Activated naive CD4-positive, alpha-beta T cell treated with anti-CD3 and anti-CD28 coated beads for 36 hours (primary cell): ENCODE results near the gene CERK. TPM values are rescaled to one million over a fixed set of nuclear protein-coding genes. Genes with fewer than 3 reads are reported as not detected.

ENCODE experiments used
- CTCF ChIA-PET: fragments of 350-600 bp; sonication (Branson Sonifier 250); formaldehyde crosslinking; loops from one replicate; lab custom pipeline; 2021; ENCODE audit warnings: antibody characterized with exemption; lab: Charles Lee
- DNase-seq: peaks from one replicate; pipeline ENCODE4 v3.0.0-alpha.2; 2020
- H3K27ac Mint-ChIP-seq: one replicate; pipeline ENCODE4 v1.8.0; 2021; ENCODE audit warnings: mild to moderate bottlenecking, mixed read lengths
- H3K27me3 Mint-ChIP-seq: one replicate; pipeline ENCODE4 v1.8.0; 2021; ENCODE audit warnings: low read depth, mixed read lengths
- H3K36me3 Mint-ChIP-seq: one replicate; pipeline ENCODE4 v1.8.0; 2021; ENCODE audit warnings: low read depth, mixed read lengths
- H3K4me1 Mint-ChIP-seq: one replicate; pipeline ENCODE4 v1.8.0; 2021; ENCODE audit warnings: low read depth, mixed read lengths
- H3K4me3 Mint-ChIP-seq: one replicate; pipeline ENCODE4 v1.8.0; 2021; ENCODE audit warnings: mild to moderate bottlenecking, moderate library complexity, mixed read lengths
- H3K9me3 Mint-ChIP-seq: one replicate; pipeline ENCODE4 v1.8.0; 2021; ENCODE audit warnings: mixed read lengths
- intact Hi-C: fragments of 100-400 bp; cut with micrococcal nuclease; formaldehyde crosslinking; loops from one replicate; pipeline ENCODE4 v1.15.1; 2023
- total RNA-seq, 2 experiments: library from RNA; stranded (reverse); gene quantifications; one replicate each; pipeline ENCODE4 v1.2.3, GENCODE V29; 2021

CERK gene
- total RNA-seq, 2 experiments from 2014 or later = 32.6 to 34.9 TPM

DNA sequence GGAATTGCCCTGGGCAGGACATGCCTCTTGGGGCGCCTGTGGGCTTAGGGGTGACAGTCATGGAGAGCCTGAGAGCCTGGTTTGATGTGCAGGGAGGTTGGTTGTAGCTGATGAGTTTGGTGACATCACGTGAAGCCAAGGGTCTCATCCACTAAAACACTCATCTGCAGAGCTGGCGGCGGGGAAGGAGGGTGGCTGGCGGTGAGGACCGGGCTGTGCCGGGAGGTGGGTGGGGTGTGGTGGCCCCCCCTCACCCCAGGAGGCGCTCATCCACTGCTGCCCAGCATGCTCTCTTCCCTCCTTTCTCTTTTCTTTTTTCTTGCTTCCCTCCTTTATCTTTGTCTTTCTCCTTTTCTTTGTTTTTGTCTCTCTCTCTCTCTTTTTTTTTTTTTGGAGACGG, 68.9 kb downstream of the CERK start:
- CTCF ChIA-PET = no interaction called here
- Mint-ChIP-seq H3K4me1 (peaks cover 23% of the 10 kb centered on the region), H3K27ac (no peak overlapping the region), H3K36me3 (peaks cover 3% of the 10 kb centered on the region), H3K27me3 (no peaks in the 10 kb centered on the region), H3K9me3 (no peaks in the 10 kb centered on the region), H3K4me3 (no peak overlapping the region)
- DNase-seq = no peak
- intact Hi-C loops = no loop called here

DNA sequence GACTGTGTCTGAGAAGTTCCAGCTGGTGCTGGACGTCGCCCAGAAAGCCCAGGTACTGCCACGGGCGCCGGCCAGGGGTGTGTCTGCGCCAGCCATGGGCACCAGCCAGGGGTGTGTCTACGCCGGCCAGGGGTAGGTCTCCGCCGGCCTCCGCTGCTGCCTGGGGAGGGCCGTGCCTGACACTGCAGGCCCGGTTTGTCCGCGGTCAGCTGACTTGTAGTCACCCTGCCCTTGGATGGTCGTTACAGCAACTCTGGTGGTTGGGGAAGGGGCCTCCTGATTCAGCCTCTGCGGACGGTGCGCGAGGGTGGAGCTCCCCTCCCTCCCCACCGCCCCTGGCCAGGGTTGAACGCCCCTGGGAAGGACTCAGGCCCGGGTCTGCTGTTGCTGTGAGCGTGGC, 69.9 kb downstream of the CERK start:
- Mint-ChIP-seq H3K9me3 (no peaks in the 10 kb centered on the region), H3K4me1 (peaks cover 12% of the 10 kb centered on the region), H3K27ac (no peak overlapping the region), H3K36me3 (no peaks in the 10 kb centered on the region), H3K4me3 (no peak overlapping the region), H3K27me3 (no peaks in the 10 kb centered on the region)
- CTCF ChIA-PET = no interaction called here
- intact Hi-C loops = no loop called here
- DNase-seq = no peak

DNA sequence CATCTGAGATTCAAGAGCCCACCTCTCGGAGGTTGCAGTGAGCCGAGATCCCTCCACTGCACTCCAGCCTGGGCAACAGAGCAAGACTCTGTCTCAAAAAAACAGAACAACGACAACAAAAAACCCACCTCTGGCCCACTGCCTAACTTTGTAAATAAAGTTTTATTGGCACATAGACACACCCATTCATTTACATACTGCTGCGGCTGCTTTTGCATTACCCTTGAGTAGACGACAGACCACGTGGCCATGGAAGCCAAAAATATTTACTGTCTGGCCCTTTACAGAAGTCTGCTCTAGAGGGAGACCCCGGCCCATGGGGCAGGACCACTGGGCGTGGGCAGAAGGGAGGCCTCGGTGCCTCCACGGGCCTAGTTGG, 70.8 kb downstream of the CERK start:
- H3K36me3 Mint-ChIP-seq = no peaks in the 10 kb centered on the region
- CTCF ChIA-PET = no interaction called here
- no peak for DNase-seq
- peaks cover 3% of the 10 kb centered on the region for H3K4me1 Mint-ChIP-seq
- no peak overlapping the region for H3K27ac Mint-ChIP-seq
- no peak overlapping the region for H3K4me3 Mint-ChIP-seq
- H3K27me3 Mint-ChIP-seq = no peaks in the 10 kb centered on the region
- H3K9me3 Mint-ChIP-seq = no peaks in the 10 kb centered on the region
- intact Hi-C loops = no loop called here

DNA sequence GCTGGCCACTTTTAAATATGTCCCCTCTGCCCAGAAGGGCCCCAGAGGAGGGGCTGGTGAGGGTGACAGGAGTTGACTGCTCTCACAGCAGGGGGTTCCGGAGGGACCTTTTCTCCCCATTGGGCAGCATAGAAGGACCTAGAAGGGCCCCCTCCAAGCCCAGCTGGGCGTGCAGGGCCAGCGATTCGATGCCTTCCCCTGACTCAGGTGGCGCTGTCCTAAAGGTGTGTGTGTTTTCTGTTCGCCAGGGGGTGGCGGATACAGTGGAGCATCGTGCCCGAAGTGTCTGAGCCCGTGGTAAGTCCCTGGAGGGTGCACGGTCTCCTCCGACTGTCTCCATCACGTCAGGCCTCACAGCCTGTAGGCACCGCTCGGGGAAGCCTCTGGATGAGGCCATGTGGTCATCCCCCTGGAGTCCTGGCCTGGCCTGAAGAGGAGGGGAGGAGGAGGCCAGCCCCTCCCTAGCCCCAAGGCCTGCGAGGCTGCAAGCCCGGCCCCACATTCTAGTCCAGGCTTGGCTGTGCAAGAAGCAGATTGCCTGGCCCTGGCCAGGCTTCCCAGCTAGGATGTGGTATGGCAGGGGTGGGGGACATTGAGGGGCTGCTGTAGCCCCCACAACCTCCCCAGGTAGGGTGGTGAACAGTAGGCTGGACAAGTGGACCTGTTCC, 71.3 kb downstream of the CERK start:
- H3K9me3 Mint-ChIP-seq = no peaks in the 10 kb centered on the region
- no peak overlapping the region for H3K27ac Mint-ChIP-seq
- peaks cover 3% of the 10 kb centered on the region for H3K4me1 Mint-ChIP-seq
- no peak for DNase-seq
- intact Hi-C loops = no loop called here
- no peak overlapping the region for H3K4me3 Mint-ChIP-seq
- CTCF ChIA-PET = no interaction called here
- no peaks in the 10 kb centered on the region for H3K36me3 Mint-ChIP-seq
- H3K27me3 Mint-ChIP-seq = no peaks in the 10 kb centered on the region

DNA sequence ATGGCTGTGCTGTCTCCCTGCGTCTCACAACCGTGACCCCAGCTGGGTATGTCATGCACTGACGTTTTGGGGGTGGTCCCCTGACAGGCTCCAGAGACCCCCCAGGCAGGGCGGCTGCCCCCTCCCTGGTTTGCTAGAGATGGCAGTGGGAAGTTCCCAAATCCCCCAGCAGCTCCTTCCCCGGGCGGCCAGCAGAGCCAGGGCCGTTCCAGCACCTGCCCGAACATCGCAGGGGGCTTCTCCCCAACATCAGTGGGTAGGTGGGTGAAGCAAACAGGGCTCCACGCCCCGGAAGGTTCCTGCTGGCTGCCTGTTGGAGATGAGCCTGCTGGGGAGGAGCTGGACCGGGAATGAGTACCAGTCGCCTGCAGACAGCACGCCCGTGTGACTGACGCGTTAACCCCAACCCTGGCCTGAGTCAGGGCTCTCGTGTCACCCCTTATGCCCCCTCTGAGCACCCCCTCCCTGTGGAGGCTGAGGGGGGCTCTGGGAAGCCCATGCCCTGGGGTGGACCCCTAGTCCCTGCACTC, 72.2 kb downstream of the CERK start:
- Mint-ChIP-seq H3K36me3 (no peaks in the 10 kb centered on the region), H3K27ac (no peak overlapping the region), H3K27me3 (no peaks in the 10 kb centered on the region), H3K4me3 (no peak overlapping the region), H3K9me3 (no peaks in the 10 kb centered on the region), H3K4me1 (peaks cover 12% of the 10 kb centered on the region)
- intact Hi-C loops = no loop called here
- CTCF ChIA-PET = no interaction called here
- no peak for DNase-seq

DNA sequence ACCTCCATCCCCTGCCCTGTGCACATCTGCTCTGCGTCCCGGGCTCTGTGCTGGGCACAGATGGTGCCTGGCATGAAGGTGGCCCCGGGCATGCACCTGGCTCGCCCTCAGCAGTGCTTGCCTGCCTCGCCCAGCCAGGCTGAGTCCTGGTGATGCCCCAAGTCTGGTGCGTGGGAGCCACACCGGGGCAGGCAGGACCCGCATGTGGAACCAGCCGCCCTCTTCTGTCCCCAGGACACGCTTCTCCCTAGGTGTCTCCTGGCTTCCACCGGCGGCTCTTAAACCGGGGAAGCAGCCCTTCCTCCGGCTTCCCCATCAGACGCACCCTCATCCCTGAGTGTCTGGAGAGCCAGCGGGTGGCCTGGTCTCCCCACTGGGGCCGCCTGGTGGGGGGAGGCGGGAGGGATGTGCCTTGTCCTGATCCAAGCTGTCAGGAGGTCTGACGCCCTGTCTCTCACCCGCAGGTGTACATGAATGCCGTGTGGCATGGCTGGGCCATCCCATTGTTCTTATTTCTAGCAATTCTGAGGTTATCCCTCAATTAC, 72.8 kb downstream of the CERK start:
- H3K4me3 Mint-ChIP-seq = no peak overlapping the region
- no peaks in the 10 kb centered on the region for H3K9me3 Mint-ChIP-seq
- no peaks in the 10 kb centered on the region for H3K36me3 Mint-ChIP-seq
- intact Hi-C loops = no loop called here
- H3K4me1 Mint-ChIP-seq = peaks cover 18% of the 10 kb centered on the region
- H3K27ac Mint-ChIP-seq = no peak overlapping the region
- no peak for DNase-seq
- no peaks in the 10 kb centered on the region for H3K27me3 Mint-ChIP-seq
- CTCF ChIA-PET = no interaction called here

DNA sequence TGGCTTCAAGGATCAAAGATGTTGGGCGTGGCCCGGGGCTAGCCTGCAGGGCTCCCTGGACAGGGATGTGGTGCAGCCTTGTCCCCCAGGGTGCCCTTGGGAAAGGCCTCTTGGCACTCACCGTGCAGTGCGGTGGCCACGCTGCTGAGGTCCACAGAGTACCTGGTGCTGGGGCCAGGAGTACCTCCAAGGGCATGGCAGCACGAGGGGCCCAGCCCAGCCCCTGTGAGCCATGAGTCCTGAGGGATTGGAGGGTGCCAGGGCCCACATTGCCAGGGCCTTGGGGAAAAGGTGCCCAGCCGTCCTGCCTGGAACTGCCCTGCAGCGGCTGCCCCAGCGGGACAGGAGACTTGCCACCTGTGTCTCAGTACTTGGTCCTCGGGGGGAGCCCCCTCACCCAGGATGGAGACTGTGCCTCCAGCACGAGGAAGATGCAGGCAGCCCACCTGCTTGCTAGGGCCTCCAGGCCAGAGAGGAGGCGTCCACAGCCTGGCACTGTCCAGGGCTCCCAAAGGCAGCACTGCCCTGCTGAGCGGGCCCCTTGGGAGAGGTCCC, 73.7 kb downstream of the CERK start:
- Mint-ChIP-seq H3K4me1 (peaks cover 22% of the 10 kb centered on the region), H3K9me3 (no peaks in the 10 kb centered on the region), H3K27ac (no peak overlapping the region), H3K4me3 (no peak overlapping the region), H3K27me3 (no peaks in the 10 kb centered on the region), H3K36me3 (no peaks in the 10 kb centered on the region)
- no peak for DNase-seq
- intact Hi-C loops = no loop called here
- CTCF ChIA-PET = no interaction called here

DNA sequence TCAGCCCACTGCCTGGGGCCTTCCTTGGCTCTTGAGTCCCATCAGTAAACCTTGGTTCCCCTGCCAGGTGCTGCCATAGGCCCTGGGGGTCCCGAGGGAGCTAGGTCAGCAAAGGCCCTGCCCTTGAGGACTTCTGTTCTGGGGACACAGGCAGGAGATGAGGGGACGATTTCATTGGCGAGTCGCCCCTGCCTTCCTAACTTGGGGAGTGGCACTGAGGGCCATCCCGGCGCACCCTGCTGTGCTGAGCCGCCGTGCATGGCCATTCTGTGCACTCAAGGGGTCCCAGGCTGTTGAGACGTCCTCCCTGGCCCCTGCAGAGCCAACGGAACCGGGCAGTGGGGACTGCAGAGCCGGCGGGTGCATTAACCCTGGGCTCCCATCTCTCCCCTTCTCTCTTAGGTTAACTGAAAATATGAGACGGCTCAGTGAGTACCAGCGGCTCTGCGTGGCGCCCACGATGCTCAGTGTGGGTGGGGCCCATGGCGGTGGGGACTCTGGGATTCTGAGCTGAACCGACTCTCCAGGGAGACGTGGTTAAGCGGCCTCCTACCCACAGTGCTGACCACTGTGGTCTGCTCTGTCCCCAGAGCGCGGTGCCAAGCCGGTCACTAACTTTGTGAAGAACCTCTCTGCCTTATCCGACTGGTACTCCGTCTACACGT, 74.5 kb downstream of the CERK start:
- intact Hi-C loops = no loop called here
- no peak for DNase-seq
- Mint-ChIP-seq H3K27me3 (no peaks in the 10 kb centered on the region), H3K4me1 (peaks cover 22% of the 10 kb centered on the region), H3K27ac (no peak overlapping the region), H3K9me3 (no peaks in the 10 kb centered on the region), H3K36me3 (no peaks in the 10 kb centered on the region), H3K4me3 (no peak overlapping the region)
- CTCF ChIA-PET = no interaction called here

DNA sequence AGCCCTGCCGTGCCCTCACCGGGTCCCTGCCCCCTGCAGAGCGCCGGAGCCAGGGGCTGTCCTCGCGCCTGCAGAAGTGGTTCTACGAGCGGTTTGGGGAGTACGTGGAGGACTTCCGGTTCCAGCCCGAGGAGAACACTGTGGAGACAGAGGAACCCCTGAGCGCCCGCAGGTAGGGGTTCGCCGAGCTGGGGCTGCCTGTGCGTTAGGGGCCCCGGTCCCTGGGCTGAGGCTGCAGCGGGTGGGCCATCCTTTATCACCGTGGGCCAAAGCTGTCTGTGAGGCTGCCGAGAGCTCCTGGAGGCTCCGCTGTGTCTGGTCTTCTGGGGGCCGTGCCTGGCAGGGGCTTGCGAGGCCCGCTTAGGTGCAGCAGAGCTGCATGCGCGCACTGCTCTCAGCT, 75.1 kb downstream of the CERK start:
- no peaks in the 10 kb centered on the region for H3K27me3 Mint-ChIP-seq
- intact Hi-C loops = no loop called here
- H3K27ac Mint-ChIP-seq = no peak overlapping the region
- no peak for DNase-seq
- CTCF ChIA-PET = interaction anchor here (0.6 kb wide), 1 partner anchor 58 kb away, joined by 4 read pairs; no protein-coding TSS in a partner anchor
- peaks cover 22% of the 10 kb centered on the region for H3K4me1 Mint-ChIP-seq
- no peak overlapping the region for H3K4me3 Mint-ChIP-seq
- H3K36me3 Mint-ChIP-seq = no peaks in the 10 kb centered on the region
- no peaks in the 10 kb centered on the region for H3K9me3 Mint-ChIP-seq

DNA sequence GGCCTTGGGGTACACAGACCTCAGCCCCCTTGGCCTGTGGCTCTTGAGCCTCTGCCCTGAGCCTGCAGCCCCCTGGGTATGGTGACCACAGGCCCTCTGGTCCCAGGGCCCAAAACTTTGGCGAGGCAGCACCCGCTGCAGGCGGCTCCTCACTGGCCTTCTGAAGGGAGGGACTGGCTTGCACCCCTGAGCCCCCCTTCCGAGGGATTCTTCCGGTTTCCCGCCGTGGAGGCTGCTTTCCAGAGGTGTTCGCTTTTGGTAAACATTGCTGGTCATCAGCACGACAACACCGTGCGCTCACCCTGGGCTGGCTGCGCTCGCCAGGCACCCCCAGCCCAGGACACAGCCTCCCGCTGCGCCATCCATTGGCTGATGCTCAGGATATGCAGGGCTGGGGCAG, 75.8 kb downstream of the CERK start:
- CTCF ChIA-PET = no interaction called here
- intact Hi-C loops = no loop called here
- no peak for DNase-seq
- Mint-ChIP-seq H3K27me3 (no peaks in the 10 kb centered on the region), H3K4me3 (no peak overlapping the region), H3K4me1 (peaks cover 22% of the 10 kb centered on the region), H3K27ac (peak overlapping the region; percentile 81), H3K36me3 (no peaks in the 10 kb centered on the region), H3K9me3 (no peaks in the 10 kb centered on the region)

DNA sequence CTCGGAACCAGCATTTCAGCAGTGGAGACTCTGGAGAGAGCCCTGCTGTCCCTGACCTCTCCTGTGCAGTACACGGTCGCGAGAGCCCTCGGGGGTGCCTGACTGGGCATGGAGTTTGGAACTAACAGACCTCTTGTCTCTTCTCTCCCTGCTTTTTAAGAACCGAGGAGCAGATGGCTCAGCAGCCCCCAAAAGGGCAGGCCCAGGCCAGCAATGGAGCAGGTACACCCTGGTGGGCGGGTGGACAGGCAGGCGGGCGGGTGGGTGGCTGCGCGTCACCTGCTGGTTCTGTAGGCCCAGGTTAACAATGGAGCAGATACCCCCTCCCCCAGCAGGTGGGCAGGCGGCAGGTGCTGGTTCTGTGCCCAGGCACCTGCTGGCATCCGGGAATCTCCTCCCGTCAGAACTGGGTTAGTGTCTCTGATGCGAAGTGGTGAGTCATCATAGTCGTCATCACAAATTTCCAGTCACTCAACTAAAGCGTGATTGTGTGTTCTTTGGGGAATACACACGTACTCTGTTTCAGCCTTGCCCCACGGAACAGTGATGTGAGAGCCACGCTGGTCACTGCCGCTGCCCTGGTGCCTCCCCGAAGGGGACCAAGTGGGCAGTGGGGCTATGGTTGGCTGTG, 76.7 kb downstream of the CERK start:
- H3K36me3 Mint-ChIP-seq = no peaks in the 10 kb centered on the region
- H3K27ac Mint-ChIP-seq = peak overlapping the region; percentile 81
- no peaks in the 10 kb centered on the region for H3K9me3 Mint-ChIP-seq
- CTCF ChIA-PET = no interaction called here
- intact Hi-C loops = loop anchor here (1.0 to 2.0 kb wide), 2 partner anchors 13 to 47 kb away; no protein-coding TSS in a partner anchor
- H3K4me1 Mint-ChIP-seq = peaks cover 22% of the 10 kb centered on the region
- no peak overlapping the region for H3K4me3 Mint-ChIP-seq
- no peaks in the 10 kb centered on the region for H3K27me3 Mint-ChIP-seq
- DNase-seq = peak; percentile 77

DNA sequence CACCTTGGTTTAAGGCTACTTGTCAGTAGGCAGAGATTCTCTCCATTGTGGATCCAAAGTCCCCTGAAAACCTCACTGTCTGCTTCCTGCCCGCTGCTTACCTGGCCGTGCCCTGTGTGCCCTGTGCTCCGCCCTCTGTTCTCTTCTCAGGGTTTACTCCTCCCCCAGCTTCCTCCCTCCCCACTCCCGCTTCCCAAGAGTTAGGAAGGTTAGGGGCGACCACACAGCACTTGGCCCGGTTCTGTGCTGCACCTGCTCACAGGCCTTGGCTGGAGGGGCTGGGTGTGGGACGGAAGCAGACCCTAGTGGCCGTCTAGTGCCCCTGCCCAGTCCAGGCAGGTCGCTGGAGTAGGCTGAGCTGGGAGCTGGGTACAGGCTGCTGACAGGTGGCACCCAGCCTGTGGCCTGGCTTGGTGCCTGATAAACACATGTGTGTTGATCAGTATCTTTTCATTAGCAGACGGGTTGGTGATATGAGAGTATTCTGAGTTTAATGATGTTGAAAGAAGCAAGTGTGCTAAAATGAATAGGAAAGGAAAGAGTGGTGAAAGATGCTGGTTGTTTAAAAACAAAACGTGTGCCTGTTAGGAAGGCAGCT, 77.3 kb downstream of the CERK start:
- intact Hi-C loops = loop anchor here (1.0 to 2.0 kb wide), 2 partner anchors 14 to 46 kb away; no protein-coding TSS in a partner anchor
- Mint-ChIP-seq H3K27me3 (no peaks in the 10 kb centered on the region), H3K9me3 (no peaks in the 10 kb centered on the region), H3K36me3 (no peaks in the 10 kb centered on the region), H3K27ac (peak overlapping the region; percentile 81), H3K4me1 (peaks cover 22% of the 10 kb centered on the region), H3K4me3 (no peak overlapping the region)
- CTCF ChIA-PET = interaction anchor here (0.8 kb wide), 1 partner anchor 98 kb away, joined by 3 read pairs; no protein-coding TSS in a partner anchor
- no peak for DNase-seq
